ENCODE data around the gene MLLT3. TPM values are rescaled to one million over a fixed set of nuclear protein-coding genes. Genes with fewer than 3 reads are reported as not detected.

MLLT3 gene
- total and polyA plus RNA-seq, 2 of the 8 experiments (the other 6 are each of a cell fraction or from before 2014, with no cell fraction given) = 5.9 to 9.6 TPM

DNA sequence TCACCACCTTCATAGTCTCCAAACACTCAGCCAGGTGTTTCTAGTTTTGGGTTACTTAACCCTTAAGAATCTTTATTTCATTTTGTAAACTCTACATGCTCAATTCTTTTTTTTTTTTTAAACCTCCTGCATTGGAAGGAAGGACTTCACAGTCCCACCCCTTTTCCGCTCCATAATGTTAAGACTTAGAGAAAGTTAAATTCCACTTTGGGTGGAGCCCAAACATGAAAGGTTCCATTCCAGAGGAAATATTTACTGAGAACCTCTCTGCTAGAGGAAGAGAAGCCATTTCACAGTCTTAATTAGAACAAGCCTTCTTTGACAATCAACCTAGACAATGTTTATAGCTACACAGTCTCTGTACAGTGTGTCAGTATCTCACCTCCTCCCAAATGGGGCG lies 312.3 kb downstream of the MLLT3 start (continued):
- TF ChIP-seq ASH2L (IDR thresholded peaks at IDR 0.05; ENCODE audit: low read length) = no peak
- TF ChIP-seq TEAD4 (IDR thresholded peaks at IDR 0.05; ENCODE audit: low read depth, low read length) = no peak
- TF ChIP-seq HDAC6 (IDR thresholded peaks at IDR 0.05; ENCODE audit: low read depth, low read length) = no peak

All from H1 (cell line).